ENCODE measurements around the gene ZBTB40.

The ZBTB40 gene

GRCh38 chr1:22465671-22466070 lies 14.0 kb downstream of the ZBTB40 start:
- no peak for DNase-seq (ENCODE audit: low read depth)

GRCh38 chr1:22470227-22470626 lies 18.6 kb downstream of the ZBTB40 start:
- no peak for DNase-seq (ENCODE audit: low read depth)

- DNase-seq (ENCODE audit: low read depth): no peak
Observed at GRCh38 chr1:22471078-22471477, 19.4 kb downstream of the ZBTB40 start.

- DNase-seq (ENCODE audit: low read depth): no peak
Observed at GRCh38 chr1:22471610-22472009, 20.0 kb downstream of the ZBTB40 start.

- DNase-seq (ENCODE audit: low read depth): no peak
Observed at GRCh38 chr1:22472596-22472995, 20.9 kb downstream of the ZBTB40 start.

- DNase-seq (ENCODE audit: low read depth): no peak
Observed at GRCh38 chr1:22473952-22474351, 22.3 kb downstream of the ZBTB40 start.

GRCh38 chr1:22476566-22476965 lies 24.9 kb downstream of the ZBTB40 start:
- DNase-seq (ENCODE audit: low read depth): no peak

- no peak for DNase-seq (ENCODE audit: low read depth)
Observed at GRCh38 chr1:22483121-22483520, 31.5 kb downstream of the ZBTB40 start.

GRCh38 chr1:22484706-22485345 lies 33.2 kb downstream of the ZBTB40 start:
- no peak for DNase-seq (ENCODE audit: low read depth)

- no peak for DNase-seq (ENCODE audit: low read depth)
Observed at GRCh38 chr1:22485431-22485830, 33.8 kb downstream of the ZBTB40 start.

- DNase-seq (ENCODE audit: low read depth): no peak
Observed at GRCh38 chr1:22487781-22488180, 36.1 kb downstream of the ZBTB40 start.

GRCh38 chr1:22488319-22488718 lies 36.7 kb downstream of the ZBTB40 start:
- no peak for DNase-seq (ENCODE audit: low read depth)

GRCh38 chr1:22489278-22489677 lies 37.6 kb downstream of the ZBTB40 start:
- DNase-seq (ENCODE audit: low read depth): no peak

GRCh38 chr1:22489823-22490222 lies 38.2 kb downstream of the ZBTB40 start:
- DNase-seq (ENCODE audit: low read depth): no peak

- no peak for DNase-seq (ENCODE audit: low read depth)
Observed at GRCh38 chr1:22490309-22490708, 38.7 kb downstream of the ZBTB40 start.

- DNase-seq (ENCODE audit: low read depth): no peak
Observed at GRCh38 chr1:22491995-22492715, 40.5 kb downstream of the ZBTB40 start.

GRCh38 chr1:22494144-22494543 lies 42.5 kb downstream of the ZBTB40 start:
- no peak for DNase-seq (ENCODE audit: low read depth)

- DNase-seq (ENCODE audit: low read depth): no peak
Observed at GRCh38 chr1:22494943-22495579, 43.4 kb downstream of the ZBTB40 start.

- DNase-seq (ENCODE audit: low read depth): no peak
Observed at GRCh38 chr1:22496536-22497160, 45.0 kb downstream of the ZBTB40 start.

GRCh38 chr1:22498463-22498862 lies 46.8 kb downstream of the ZBTB40 start:
- DNase-seq (ENCODE audit: low read depth): no peak

- DNase-seq (ENCODE audit: low read depth): no peak
Observed at GRCh38 chr1:22500058-22500457, 48.4 kb downstream of the ZBTB40 start.

- DNase-seq (ENCODE audit: low read depth): no peak
Observed at GRCh38 chr1:22500471-22500870, 48.8 kb downstream of the ZBTB40 start.

GRCh38 chr1:22502202-22502601 lies 50.6 kb downstream of the ZBTB40 start:
- no peak for DNase-seq (ENCODE audit: low read depth)
